NCI-H774 (cell line): ENCODE measurements around the gene RPP25L.
A peak's percentile ranks its signal among the peaks of the same experiment; 100 is the strongest.
"Not testable (repeated sequence)": the region's sequence is repeated elsewhere in the genome, so short reads cannot be mapped to it uniquely, and the experiment has no call there.

Experiments used
- DNase-seq: peaks from one replicate; lab custom pipeline; 2025; lab: John Stamatoyannopoulos, UW

Gene RPP25L

GRCh38 chr9:34611811-34612787, at the start of gene RPP25L:
Gene RPP25L, minus strand, starts transcription at chr9:34612097. Its CDS starts 801 bp downstream, at chr9:34611296.
- DNase-seq, result peak; percentile 86

- peak; percentile 32 for DNase-seq
These were observed 47.8 kb upstream of the RPP25L start for GRCh38 chr9:34659592-34660253.

- no peak for DNase-seq
These were observed 46.6 kb upstream of the RPP25L start for GRCh38 chr9:34658461-34658860.

- DNase-seq, result no peak
These were observed 45.1 kb upstream of the RPP25L start for GRCh38 chr9:34656992-34657391.

GRCh38 chr9:34655394-34655793, 43.5 kb upstream of the RPP25L start:
- no peak for DNase-seq

- DNase-seq, result no peak
These were observed 42.6 kb upstream of the RPP25L start for GRCh38 chr9:34654323-34655051.

- DNase-seq, result no peak
These were observed 41.5 kb upstream of the RPP25L start for GRCh38 chr9:34653151-34654072.

GRCh38 chr9:34652602-34653000, 40.7 kb upstream of the RPP25L start:
- no peak for DNase-seq

- peak; percentile 62 for DNase-seq
These were observed 40.1 kb upstream of the RPP25L start, which contains the start of gene IL11RA for GRCh38 chr9:34651876-34652601. Gene IL11RA, plus strand, starts transcription at chr9:34652185. Its CDS starts 3,033 bp downstream, at chr9:34655218.

GRCh38 chr9:34651321-34651720, 39.4 kb upstream of the RPP25L start:
- no peak for DNase-seq

GRCh38 chr9:34650816-34651215, 38.9 kb upstream of the RPP25L start:
- no peak for DNase-seq

GRCh38 chr9:34648673-34649072, 36.8 kb upstream of the RPP25L start:
- no peak for DNase-seq

- no peak for DNase-seq
These were observed 35.8 kb upstream of the RPP25L start for GRCh38 chr9:34647651-34648050.

- DNase-seq, result no peak
These were observed 35.1 kb upstream of the RPP25L start for GRCh38 chr9:34647084-34647403.

GRCh38 chr9:34646211-34647083, 34.5 kb upstream of the RPP25L start, which contains the start of gene GALT:
Gene GALT, plus strand, starts transcription at chr9:34646675. Its CDS starts 30 bp downstream, at chr9:34646705.
- peak; percentile 88 for DNase-seq

- DNase-seq, result no peak
These were observed 32.9 kb upstream of the RPP25L start for GRCh38 chr9:34644766-34645314.

GRCh38 chr9:34642679-34643078, 30.8 kb upstream of the RPP25L start:
- DNase-seq, result no peak

- not testable (repeated sequence) for DNase-seq
These were observed 27.4 kb upstream of the RPP25L start for GRCh38 chr9:34639322-34639721.

GRCh38 chr9:34638138-34638445, 26.2 kb upstream of the RPP25L start:
- no peak for DNase-seq
